Middle frontal gyrus (tissue), 1 donor: Measurements from ENCODE around the gene IGFN1.

Experiments used
- DNase-seq: peaks from one replicate; pipeline ENCODE4 v3.0.0-alpha.2; 2015; ENCODE audit warnings: low spot score; ENCODE audit errors: extremely low spot score

The IGFN1 gene

DNA sequence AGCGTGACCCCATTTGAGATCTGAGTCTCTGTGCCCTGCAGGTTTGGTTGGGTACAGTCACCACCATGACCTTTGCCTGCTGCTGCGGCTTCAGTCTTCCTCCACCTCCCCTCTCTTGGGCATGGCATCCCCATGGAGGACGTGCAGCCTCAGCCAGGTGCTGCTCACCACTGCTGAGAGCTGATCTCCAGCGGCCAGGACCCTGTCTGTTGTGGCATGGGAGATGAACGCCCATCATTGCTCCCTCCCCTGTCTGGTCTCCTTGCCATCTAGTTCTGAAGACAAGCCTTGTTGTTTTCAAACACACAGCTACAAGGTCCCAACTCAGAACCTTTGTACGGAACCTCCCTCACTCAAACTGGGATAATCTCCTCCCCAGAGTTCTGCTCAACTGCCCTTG is 73.4 kb downstream of the IGFN1 start:
- DNase-seq, result no peak

DNA sequence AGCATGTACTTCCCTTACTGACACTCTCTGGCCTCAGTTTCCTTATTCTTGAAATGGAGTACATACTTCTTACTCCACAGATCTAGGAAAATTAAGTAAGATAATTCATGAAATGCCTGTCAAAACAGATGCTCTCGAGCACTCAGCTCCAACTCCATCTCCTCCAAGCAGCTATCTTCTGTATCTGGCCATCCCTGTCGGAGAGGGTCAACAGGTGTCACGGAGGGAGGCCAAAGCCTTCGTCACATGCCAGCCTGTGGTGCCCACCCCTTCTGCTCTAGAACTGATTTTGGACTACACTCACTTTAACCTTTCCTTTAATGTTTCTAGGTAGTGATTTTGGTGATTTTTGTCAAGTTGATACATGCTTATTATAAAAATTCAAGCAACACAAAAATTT is 73.9 kb downstream of the IGFN1 start:
- no peak for DNase-seq

DNA sequence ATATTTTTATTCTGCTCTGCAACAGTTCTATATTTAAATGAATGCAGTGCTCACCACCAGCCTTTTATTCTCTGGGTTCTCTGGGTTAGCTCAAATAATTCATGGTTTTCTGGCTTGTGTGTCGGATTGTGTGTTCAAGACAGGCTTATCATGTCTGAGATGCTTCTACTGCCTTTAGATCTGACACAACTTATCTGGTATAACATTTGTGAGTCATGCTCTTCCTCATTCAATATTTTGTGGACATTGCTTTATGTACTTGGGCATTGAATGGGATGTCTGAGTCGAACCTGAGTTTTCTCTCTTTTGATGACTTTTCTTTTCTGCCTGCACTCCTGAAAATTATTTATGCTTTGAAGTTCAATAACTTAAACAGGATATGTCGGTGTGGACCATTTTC is 75.1 kb downstream of the IGFN1 start:
- DNase-seq, result no peak

DNA sequence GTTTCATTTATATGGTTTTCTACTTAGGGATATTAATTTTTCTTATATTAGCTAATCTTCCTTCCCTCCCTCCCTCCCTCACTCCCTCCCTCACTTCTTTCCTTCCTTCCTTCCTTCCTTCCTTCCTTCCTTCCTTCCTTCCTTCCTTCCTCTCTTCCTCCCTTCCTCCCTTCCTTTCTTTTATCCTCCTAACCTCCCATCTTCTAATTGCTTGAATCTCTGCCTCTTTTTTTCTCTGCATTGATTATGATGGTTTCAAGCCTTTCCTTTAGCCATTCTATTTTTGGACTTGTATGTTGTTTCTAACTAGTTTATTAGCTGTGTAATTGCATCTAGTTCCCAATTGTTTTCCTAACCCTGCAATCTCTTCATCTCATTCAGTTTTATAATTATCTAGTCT is 75.7 kb downstream of the IGFN1 start:
- DNase-seq, result no peak

DNA sequence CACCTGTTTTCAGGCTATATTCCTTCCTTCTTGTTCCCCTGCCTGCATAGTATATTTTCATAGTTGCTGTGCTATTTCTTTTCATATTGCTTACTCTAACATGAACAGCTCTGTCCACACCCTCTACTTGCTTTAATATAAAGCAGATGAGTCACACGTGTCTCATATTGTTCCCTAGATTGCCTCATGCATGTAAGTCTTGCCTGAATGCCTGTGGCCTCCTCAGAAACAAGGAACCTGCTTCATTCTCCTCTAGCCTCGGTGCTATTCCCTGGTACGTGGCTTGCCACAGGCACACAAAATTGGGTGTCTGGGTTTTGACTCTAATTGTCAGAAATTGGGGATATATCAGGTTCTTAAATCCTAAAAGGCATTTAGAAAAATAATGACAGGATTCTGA is 76.2 kb downstream of the IGFN1 start:
- DNase-seq, result no peak

DNA sequence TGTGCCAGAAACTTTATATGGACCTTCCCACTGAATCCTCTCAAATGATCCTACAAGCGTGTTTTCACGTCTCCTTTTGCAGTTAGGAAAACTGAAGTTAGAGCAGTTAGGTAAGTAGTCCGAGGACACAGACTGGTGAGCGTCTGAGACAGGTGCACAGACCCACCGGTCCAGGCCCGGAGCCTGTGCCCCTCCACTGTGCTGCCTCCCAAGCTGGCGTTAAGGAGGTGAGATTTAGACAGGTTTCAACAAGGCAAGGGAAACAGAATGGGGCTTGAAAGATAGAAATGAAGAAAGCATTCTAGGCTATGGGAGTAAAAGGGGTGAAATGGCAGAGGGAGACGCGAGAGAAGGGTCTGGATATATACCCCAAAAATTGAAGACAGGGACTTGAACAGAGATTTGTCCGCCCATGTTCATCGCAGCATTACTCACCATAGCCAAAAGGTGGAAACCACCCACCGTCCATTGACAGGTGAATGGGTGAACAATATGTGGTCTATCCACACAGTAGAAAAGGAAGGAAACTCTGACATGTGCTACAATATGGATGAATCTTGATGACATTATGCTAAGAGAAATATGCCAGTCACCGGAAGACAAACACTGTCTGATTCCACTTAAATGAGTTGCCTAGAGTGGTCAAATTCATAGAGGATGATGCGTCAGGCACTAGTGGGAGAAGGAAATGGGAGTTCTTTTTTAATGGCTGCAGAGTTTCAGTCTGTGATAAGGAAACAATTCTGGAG is 77.0 kb downstream of the IGFN1 start:
- DNase-seq, result no peak

DNA sequence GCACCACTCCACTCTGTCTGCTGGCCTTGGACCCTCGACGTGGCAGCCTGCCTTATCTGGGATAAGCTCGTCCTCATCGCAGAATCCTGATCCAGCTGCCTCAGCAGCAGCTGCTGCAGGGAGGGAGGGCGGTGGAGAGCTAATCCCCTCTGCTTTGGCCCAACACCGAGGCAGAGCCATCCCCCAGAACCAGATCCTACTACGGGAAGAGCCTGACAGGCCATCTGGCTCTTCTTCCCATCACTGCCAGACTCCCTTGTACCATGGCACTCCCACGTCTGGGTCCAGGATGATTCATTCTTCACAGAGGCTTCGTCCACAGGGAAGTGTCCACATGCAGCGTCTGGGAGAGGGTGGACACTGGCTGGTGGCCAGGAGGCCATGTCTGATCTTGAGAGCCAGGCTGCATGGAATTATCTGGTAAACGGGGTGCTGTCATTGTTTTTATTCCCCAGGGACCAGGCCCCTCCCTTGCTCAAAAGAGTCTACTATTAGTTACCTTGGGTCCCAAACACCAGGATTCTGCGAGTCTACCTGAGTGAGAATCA is 78.1 kb downstream of the IGFN1 start:
- no peak for DNase-seq

DNA sequence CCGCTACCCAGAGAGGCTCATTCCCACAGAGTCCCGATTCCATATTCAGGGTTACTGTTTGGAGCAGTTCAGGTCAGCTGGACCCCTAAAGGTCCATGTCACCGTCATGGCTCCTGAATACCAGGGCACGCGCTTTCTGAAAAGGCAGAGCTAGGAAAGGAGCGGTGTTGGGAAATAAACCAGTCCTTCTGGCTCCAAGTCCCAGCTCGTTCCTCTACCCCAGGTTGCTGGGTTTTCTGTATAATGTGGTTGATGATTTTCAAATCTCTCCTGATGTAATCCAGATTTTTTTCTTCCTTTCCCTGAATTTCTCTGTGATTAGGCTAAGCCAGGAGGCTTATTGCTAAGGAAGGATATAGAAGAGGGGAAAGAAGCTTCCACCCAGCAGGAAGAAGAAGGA is 78.7 kb downstream of the IGFN1 start:
- no peak for DNase-seq

DNA sequence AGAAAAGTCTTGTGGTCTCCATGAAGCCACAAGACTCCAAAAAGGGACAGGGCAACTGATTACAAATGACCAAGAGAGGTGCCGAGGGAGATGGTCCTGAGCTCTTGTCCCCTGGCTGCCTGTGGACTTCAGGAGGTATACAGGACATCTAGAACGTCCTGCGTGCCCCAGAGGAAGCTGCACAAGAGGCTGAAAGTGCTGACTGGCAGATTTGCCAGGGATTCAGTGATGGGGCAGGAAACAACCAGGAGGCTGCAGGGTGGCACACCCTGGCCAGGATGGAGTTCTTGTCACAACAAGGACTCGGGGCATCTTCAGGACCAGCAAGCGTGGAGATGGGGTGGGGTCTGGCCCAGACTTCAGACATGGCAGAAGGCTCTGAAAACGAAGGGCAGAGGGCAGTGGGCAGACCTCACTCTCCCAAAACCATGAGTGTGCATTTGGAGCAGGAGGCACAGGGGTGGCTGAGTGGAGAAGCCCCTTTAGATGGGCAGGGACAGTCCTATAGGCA is 79.3 kb downstream of the IGFN1 start:
- DNase-seq, result no peak

DNA sequence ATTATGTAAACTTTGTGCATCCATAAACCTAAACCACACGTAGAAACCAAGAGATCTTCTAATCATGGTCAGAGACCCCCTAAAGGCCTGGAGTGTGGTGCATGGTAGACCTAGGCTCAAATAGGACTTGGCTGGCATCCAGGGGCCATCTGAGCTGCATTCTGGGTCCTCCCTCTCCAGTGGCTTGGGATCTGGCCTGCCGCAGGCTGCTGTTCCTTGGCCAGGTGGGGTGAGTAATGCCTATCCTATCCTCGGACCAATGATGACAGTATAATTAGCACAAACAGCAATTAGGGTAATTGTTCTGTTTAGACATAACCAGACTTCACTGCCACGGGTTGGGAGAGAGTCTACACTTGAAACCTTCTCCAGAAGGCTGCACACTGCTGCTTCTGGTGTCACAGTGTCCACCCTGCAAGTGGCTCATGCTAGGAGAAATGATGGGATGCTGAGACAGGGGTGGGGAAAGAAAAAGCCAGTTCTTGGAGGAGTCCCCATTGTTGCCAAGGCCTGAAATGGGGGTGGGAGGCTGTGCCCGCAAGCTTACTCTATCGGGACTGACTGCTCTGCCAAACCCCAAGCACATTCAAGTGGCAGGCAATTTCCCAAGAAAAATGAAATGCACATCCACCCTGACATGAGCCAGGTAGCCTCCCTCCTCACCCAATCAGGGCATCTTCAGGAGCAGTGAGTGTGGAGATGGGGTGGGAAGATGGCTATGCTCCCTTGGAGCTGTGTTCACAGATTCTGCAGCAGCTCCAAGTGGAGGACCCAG is 80.2 kb downstream of the IGFN1 start:
- no peak for DNase-seq

DNA sequence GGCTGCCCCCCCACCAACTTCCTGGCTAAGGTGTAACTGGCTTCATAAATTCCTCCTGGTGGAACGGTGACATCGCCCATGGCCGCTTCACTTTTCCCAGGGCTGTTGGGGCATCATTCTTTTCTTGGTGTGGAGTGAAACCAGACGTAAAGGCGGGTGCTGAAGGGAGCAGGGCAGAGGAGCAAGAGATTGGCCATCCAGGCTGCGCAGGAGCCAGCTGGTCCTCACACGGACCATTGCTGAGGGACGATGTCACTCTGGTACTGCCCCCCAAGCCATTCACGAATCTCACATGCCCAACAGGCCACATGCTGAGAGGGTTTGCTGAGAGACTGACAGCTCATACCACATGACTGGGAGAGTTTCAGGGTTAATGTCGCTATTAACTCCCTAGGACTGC is 82.2 kb downstream of the IGFN1 start:
- DNase-seq, result no peak

DNA sequence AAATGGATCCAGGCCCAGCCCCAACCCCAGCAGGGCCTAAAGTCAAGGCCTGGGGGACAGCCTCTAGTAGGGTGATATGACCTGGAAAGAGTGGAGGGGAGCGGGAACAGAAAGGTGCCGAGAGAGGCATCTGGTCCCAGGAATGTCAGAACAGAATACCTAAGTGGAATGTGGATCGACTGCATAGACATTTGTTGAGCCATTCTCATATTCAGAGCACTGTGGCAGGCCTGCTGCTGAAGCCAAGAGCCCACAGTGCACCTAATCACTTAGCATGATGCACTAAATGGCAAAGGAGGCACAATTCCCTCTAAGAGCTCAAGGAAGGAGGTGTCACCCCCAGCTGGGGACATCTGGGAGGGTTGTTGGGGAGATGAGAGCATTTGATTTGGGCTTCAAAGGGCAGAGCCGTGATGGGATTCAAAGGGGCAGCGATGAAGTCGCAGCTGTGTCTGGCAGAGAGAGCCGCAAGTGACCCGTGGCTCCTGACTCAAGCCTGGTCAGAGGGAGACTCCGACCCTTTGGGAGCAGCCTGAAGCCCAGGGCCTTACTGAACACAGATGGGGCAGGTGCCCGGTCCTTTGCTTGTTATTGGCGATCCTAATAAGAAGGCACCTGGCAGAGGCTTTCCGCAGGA is 84.1 kb downstream of the IGFN1 start:
- DNase-seq, result no peak

DNA sequence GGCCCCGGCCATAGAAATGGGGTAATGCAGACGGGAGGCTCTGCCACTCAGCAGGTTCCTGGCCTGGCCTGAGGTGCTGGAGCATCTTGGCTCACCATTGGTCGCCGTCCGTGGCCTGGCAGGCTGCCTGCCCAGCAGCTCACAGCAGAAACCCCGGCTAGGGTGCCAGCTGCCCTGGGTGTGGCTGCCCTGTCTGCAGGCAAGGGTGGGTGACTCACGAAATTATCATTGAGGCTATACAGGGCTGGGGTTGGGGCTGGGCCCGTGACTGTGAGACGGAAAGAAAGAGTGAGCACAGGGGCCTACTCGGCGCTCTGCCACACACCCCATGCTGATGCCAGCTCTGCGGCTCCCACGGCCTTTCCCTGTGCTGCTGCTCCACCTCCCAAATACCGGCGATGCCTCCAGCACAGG is 84.6 kb downstream of the IGFN1 start:
- no peak for DNase-seq

DNA sequence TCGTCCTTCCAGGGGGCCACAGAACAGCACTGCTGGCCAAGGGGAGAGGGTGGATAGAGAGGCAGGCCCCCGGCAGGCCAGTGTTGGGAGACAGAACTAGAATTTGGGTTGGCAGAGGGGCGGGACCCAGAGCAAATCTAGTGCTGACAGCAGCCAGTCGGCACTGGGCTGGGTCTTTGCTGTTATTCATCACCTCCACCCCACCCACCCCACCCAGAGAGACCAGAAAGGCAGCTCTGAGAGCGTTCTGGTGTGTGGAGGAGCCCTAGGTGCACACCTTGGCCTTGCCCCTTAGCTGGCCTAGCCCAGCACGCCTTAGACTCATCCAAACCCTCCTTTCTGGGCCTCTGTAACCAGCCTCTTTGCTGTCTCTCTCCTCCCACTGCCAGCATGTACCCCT is 86.3 kb downstream of the IGFN1 start:
- no peak for DNase-seq

DNA sequence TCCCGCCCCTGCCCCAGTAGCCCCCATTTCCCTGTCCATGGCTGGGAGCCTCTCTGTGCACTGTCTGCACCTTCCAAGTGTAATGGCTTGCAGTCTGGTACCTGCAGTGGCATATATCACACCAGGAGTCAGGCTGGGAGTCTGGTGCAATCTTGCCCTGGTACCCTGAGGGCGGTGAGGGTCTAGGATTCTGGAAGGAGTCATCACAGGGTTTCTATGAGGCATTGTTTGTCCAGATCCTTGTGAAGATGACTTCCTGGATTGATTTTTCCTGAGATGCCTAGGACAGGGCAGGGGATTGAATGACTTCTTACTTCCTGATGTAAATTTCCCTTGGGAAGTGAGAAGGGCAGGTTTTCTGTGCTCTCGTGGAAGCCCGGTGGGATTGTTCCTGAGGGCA is 86.8 kb downstream of the IGFN1 start:
- DNase-seq, result no peak
